Liver (tissue), 3 donors: ENCODE results near the gene SNX32.

ENCODE experiments used
- CTCF ChIP-seq: fragments of 150-350 bp; IDR thresholded peaks from 2 replicates; pipeline ENCODE4 v1.5.1; 2017; ENCODE audit warnings: improper control_type of control experiment, low read depth, low read length; ENCODE audit not compliant: missing input control
- GABPA ChIP-seq, 2 donors: IDR thresholded peaks in 1 of 2; conservative IDR thresholded peaks in 1 of 2; 2 replicates each; pipeline ENCODE4 v1.6.1; 2016; ENCODE audit warnings: antibody characterized with exemption in 2 of 2, mild to moderate bottlenecking in 1 of 2, moderate library complexity in 1 of 2
- MAX ChIP-seq: IDR thresholded peaks from 2 replicates; pipeline ENCODE4 v1.6.1; 2016; ENCODE audit warnings: antibody characterized with exemption
- RAD21 ChIP-seq, 2 donors: IDR thresholded peaks; 2 replicates each; pipeline ENCODE4 v1.6.1; 2016; ENCODE audit warnings: antibody characterized with exemption in 2 of 2, mild to moderate bottlenecking in 2 of 2
- REST ChIP-seq: IDR thresholded peaks from 2 replicates; pipeline ENCODE4 v1.6.1; 2016; ENCODE audit warnings: antibody characterized with exemption, mild to moderate bottlenecking
- SP1 ChIP-seq: IDR thresholded peaks from 2 replicates; pipeline ENCODE4 v1.6.1; 2018; ENCODE audit warnings: antibody characterized with exemption, mild to moderate bottlenecking
- YY1 ChIP-seq: IDR thresholded peaks from 2 replicates; pipeline ENCODE4 v1.6.1; 2016; ENCODE audit warnings: antibody characterized with exemption, mild to moderate bottlenecking
- ZBTB33 ChIP-seq: IDR thresholded peaks from 2 replicates; pipeline ENCODE4 v1.6.1; 2016; ENCODE audit warnings: antibody characterized with exemption
- donor health status: healthy.
- donor health status: healthy.

GRCh38 chr11:65844231-65844872 is 10.6 kb downstream of the SNX32 start:
- TF ChIP-seq SP1 (no peak), CTCF (no peak), REST (no peak), GABPA (IDR thresholded peaks at IDR 0.05 in 1 of 2, conservative IDR thresholded peaks at IDR 0.05 in 1 of 2) (no peak), RAD21 (IDR thresholded peaks at IDR 0.05) (no peak), ZBTB33 (no peak), MAX (no peak), YY1 (no peak)
